GM19328 (cell line): Measurements from ENCODE around the gene RNPC3.
"Not testable (repeated sequence)": the region's sequence is repeated elsewhere in the genome, so short reads cannot be mapped to it uniquely, and the experiment has no call there.

Source experiments
- ATAC-seq: cut with Tn5 transposase; IDR thresholded peaks from one replicate; pipeline ENCODE4 v1.9.1; 2021; ENCODE audit warnings: mild to moderate bottlenecking, moderate library complexity; ENCODE audit not compliant: unreplicated experiment

RNPC3 gene

GRCh38 chr1:103560427-103560826 lies 34.9 kb downstream of the RNPC3 start:
- ATAC-seq, result no peak

- ATAC-seq, result not testable (repeated sequence)
Measured at GRCh38 chr1:103561124-103561523, 35.6 kb downstream of the RNPC3 start.

- ATAC-seq, result peak; percentile 81
Measured at GRCh38 chr1:103561643-103562395, 36.3 kb downstream of the RNPC3 start.

GRCh38 chr1:103563056-103563455 lies 37.6 kb downstream of the RNPC3 start:
- no peak for ATAC-seq

GRCh38 chr1:103569493-103569892 lies 44.0 kb downstream of the RNPC3 start:
- no peak for ATAC-seq

GRCh38 chr1:103571289-103571688 lies 45.8 kb downstream of the RNPC3 start, which contains the start of gene AMY2B:
Gene AMY2B (plus strand): TSS chr1:103571589. CDS start chr1:103571603, 14 bp downstream.
- not testable (repeated sequence) for ATAC-seq

- ATAC-seq, result no peak
Measured at GRCh38 chr1:103576065-103576464, 50.6 kb downstream of the RNPC3 start.

GRCh38 chr1:103576784-103577183 lies 51.3 kb downstream of the RNPC3 start:
- not testable (repeated sequence) for ATAC-seq

- no peak for ATAC-seq
Measured at GRCh38 chr1:103582464-103582863, 57.0 kb downstream of the RNPC3 start.

GRCh38 chr1:103583887-103584286 lies 58.4 kb downstream of the RNPC3 start:
- no peak for ATAC-seq

GRCh38 chr1:103584537-103584936 lies 59.0 kb downstream of the RNPC3 start:
- no peak for ATAC-seq

- not testable (repeated sequence) for ATAC-seq
Measured at GRCh38 chr1:103602740-103603139, 77.2 kb downstream of the RNPC3 start.
